Measurements from ENCODE around the gene ABCC4.

GRCh38 chr13:95150555-95150954 is 150.7 kb downstream of the ABCC4 start:
- TF ChIP-seq CTCF (conservative IDR thresholded peaks at IDR 0.05): no peak
- TF ChIP-seq EZH2 (IDR thresholded peaks at IDR 0.05; ENCODE audit: low read depth): no peak

Data from PC-9 (cell line).